Measurements from ENCODE around the gene CELF4.

CELF4 gene

GRCh38 chr18:37574113-37574512, 8.5 kb upstream of the CELF4 start:
- in situ Hi-C loops (cut with HindIII; ENCODE audit: low sequenced_read_pairs), result no loop called here

- in situ Hi-C loops (cut with HindIII; ENCODE audit: low sequenced_read_pairs), result no loop called here
Observed at GRCh38 chr18:37572736-37573135, 7.1 kb upstream of the CELF4 start.

GRCh38 chr18:37571266-37571665, 5.7 kb upstream of the CELF4 start:
- in situ Hi-C loops (cut with HindIII; ENCODE audit: low sequenced_read_pairs), result no loop called here

GRCh38 chr18:37570336-37570930, 4.8 kb upstream of the CELF4 start:
- in situ Hi-C loops (cut with HindIII; ENCODE audit: low sequenced_read_pairs), result no loop called here

GRCh38 chr18:37568671-37569070, 3.1 kb upstream of the CELF4 start:
- in situ Hi-C loops (cut with HindIII; ENCODE audit: low sequenced_read_pairs), result no loop called here

- in situ Hi-C loops (cut with HindIII; ENCODE audit: low sequenced_read_pairs), result no loop called here
Observed at GRCh38 chr18:37567994-37568359, 2.4 kb upstream of the CELF4 start.

- in situ Hi-C loops (cut with HindIII; ENCODE audit: low sequenced_read_pairs), result no loop called here
Observed at GRCh38 chr18:37567061-37567993, 1.7 kb upstream of the CELF4 start.

GRCh38 chr18:37566479-37567060, 972 bp upstream of the CELF4 start:
- in situ Hi-C loops (cut with HindIII; ENCODE audit: low sequenced_read_pairs), result no loop called here

GRCh38 chr18:37565977-37566478, 430 bp upstream of the CELF4 start:
- in situ Hi-C loops (cut with HindIII; ENCODE audit: low sequenced_read_pairs), result no loop called here

- in situ Hi-C loops (cut with HindIII; ENCODE audit: low sequenced_read_pairs), result no loop called here
Observed at GRCh38 chr18:37564711-37565100, 892 bp downstream of the CELF4 start.

GRCh38 chr18:37563931-37564392, 1.6 kb downstream of the CELF4 start:
- in situ Hi-C loops (cut with HindIII; ENCODE audit: low sequenced_read_pairs), result no loop called here

GRCh38 chr18:37561986-37562385, 3.6 kb downstream of the CELF4 start:
- in situ Hi-C loops (cut with HindIII; ENCODE audit: low sequenced_read_pairs), result no loop called here

- in situ Hi-C loops (cut with HindIII; ENCODE audit: low sequenced_read_pairs), result no loop called here
Observed at GRCh38 chr18:37560003-37560402, 5.6 kb downstream of the CELF4 start.

- in situ Hi-C loops (cut with HindIII; ENCODE audit: low sequenced_read_pairs), result no loop called here
Observed at GRCh38 chr18:37559194-37559593, 6.4 kb downstream of the CELF4 start.

GRCh38 chr18:37554399-37554787, 11.2 kb downstream of the CELF4 start:
- in situ Hi-C loops (cut with HindIII; ENCODE audit: low sequenced_read_pairs), result no loop called here

GRCh38 chr18:37553633-37554398, 11.8 kb downstream of the CELF4 start:
- in situ Hi-C loops (cut with HindIII; ENCODE audit: low sequenced_read_pairs), result no loop called here

GRCh38 chr18:37552286-37552685, 13.3 kb downstream of the CELF4 start:
- in situ Hi-C loops (cut with HindIII; ENCODE audit: low sequenced_read_pairs), result no loop called here

- in situ Hi-C loops (cut with HindIII; ENCODE audit: low sequenced_read_pairs), result no loop called here
Observed at GRCh38 chr18:37551846-37552245, 13.8 kb downstream of the CELF4 start.

- in situ Hi-C loops (cut with HindIII; ENCODE audit: low sequenced_read_pairs), result no loop called here
Observed at GRCh38 chr18:37551249-37551648, 14.3 kb downstream of the CELF4 start.

GRCh38 chr18:37550118-37550875, 15.3 kb downstream of the CELF4 start:
- in situ Hi-C loops (cut with HindIII; ENCODE audit: low sequenced_read_pairs), result no loop called here
